Astrocyte of the cerebellum (primary cell): ENCODE measurements around the gene NECTIN1.

ENCODE experiments used
- DNase-seq: peaks from one replicate; pipeline ENCODE4 v3.0.0-alpha.2; 2011; ENCODE audit warnings: low read depth
- H3K4me3 ChIP-seq: 2 replicates; pipeline ENCODE4 v1.5.1; 2011; ENCODE audit warnings: mild to moderate bottlenecking, low read depth, low read length, moderate library complexity
- CTCF ChIP-seq: IDR thresholded peaks from 2 replicates; pipeline ENCODE4 v1.5.1; 2012; ENCODE audit warnings: low read length, low read depth, moderate library complexity, mild to moderate bottlenecking; ENCODE audit errors: missing control alignments
- in situ Hi-C: cut with HindIII; loops from 2 replicates; pipeline ENCODE4 v1.10.0; 2017; ENCODE audit warnings: low sequenced_read_pairs

The NECTIN1 gene

GRCh38 chr11:119610836-119611426 is 118.1 kb downstream of the NECTIN1 start:
- TF ChIP-seq CTCF, result no peak
- DNase-seq, result no peak
- in situ Hi-C loops, result no loop called here
- H3K4me3 ChIP-seq, result no peak overlapping the region

GRCh38 chr11:119608781-119609180 is 120.2 kb downstream of the NECTIN1 start:
- no peak overlapping the region for H3K4me3 ChIP-seq
- DNase-seq, result no peak
- in situ Hi-C loops, result loop anchor here (10.0 kb wide), 1 partner anchor 56 kb away; no protein-coding TSS in a partner anchor
- no peak for TF ChIP-seq CTCF

- H3K4me3 ChIP-seq, result no peak overlapping the region
- DNase-seq, result no peak
- TF ChIP-seq CTCF, result no peak
- in situ Hi-C loops, result loop anchor here (10.0 kb wide), 1 partner anchor 57 kb away; no protein-coding TSS in a partner anchor
Measured at GRCh38 chr11:119608201-119608600, 120.8 kb downstream of the NECTIN1 start.

- no peak overlapping the region for H3K4me3 ChIP-seq
- no peak for TF ChIP-seq CTCF
- DNase-seq, result no peak
- in situ Hi-C loops, result loop anchor here (10.0 kb wide), 1 partner anchor 57 kb away; no protein-coding TSS in a partner anchor
Measured at GRCh38 chr11:119607726-119608125, 121.3 kb downstream of the NECTIN1 start.

- DNase-seq, result no peak
- TF ChIP-seq CTCF, result no peak
- in situ Hi-C loops, result loop anchor here (10.0 kb wide), 1 partner anchor 60 kb away; no protein-coding TSS in a partner anchor
- no peak overlapping the region for H3K4me3 ChIP-seq
Measured at GRCh38 chr11:119605137-119605665, 123.8 kb downstream of the NECTIN1 start.

GRCh38 chr11:119602745-119603373 is 126.1 kb downstream of the NECTIN1 start:
- no peak for TF ChIP-seq CTCF
- in situ Hi-C loops, result loop anchor here (5.0 to 10.0 kb wide), 2 partner anchors 62 to 114 kb away; no protein-coding TSS in a partner anchor

More at GRCh38 chr11:119602745-119603373, 126.1 kb downstream of the NECTIN1 start:
- H3K4me3 ChIP-seq, result no peak overlapping the region
- DNase-seq, result no peak
